ENCODE data around the gene CNTN4. TPM values are rescaled to one million over a fixed set of nuclear protein-coding genes. Genes with fewer than 3 reads are reported as not detected.

The CNTN4 gene
- total RNA-seq, 1 donor from 2014 or later = not detected

DNA sequence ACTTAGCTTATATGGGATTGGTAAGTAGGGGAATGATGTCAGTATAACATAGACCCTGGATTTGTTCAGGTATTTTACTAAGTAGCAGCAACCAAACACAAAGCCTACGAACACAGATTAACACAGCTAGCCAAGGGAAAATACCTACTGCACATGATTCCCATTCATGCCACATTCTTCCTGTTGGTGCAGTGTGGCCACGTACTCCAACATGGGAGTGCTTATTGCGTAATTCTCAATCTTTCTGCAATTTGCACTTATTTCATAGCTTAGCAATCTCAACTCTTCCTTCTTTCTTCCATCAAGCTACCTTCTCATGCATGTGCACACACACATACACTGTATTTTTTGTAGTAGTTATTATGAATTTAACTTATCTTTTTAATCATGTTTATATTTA, 824.7 kb downstream of the CNTN4 start:
- Mint-ChIP-seq H3K36me3 (ENCODE audit: low read depth, unreplicated experiment) (no peaks in the 10 kb centered on the region), H3K4me3 (ENCODE audit: unreplicated experiment) (no peak overlapping the region), H3K4me1 (ENCODE audit: low read depth, unreplicated experiment) (no peaks in the 10 kb centered on the region), H3K27me3 (ENCODE audit: low read depth, unreplicated experiment) (no peaks in the 10 kb centered on the region), H3K27ac (ENCODE audit: unreplicated experiment) (no peak overlapping the region), H3K9me3 (ENCODE audit: unreplicated experiment) (no peaks in the 10 kb centered on the region)
- H3K27me3 ChIP-seq (ENCODE audit: insufficient read depth, low read length) = no peaks in the 10 kb centered on the region
- H3K36me3 ChIP-seq (ENCODE audit: insufficient read depth, low read length) = no peaks in the 10 kb centered on the region
- no peak overlapping the region for H3K27ac ChIP-seq (ENCODE audit: low read depth, low read length)
- no peaks in the 10 kb centered on the region for H3K9me3 ChIP-seq (ENCODE audit: insufficient read depth, low read depth, low read length)
- no peak overlapping the region for H3K4me3 ChIP-seq (ENCODE audit: insufficient read depth, low read depth, low read length)
- TF ChIP-seq CTCF (IDR thresholded peaks at IDR 0.05; ENCODE audit: insufficient read depth, low read depth, low read length) = no peak
- no peak for TF ChIP-seq EZH2 (IDR thresholded peaks at IDR 0.05; ENCODE audit: insufficient read depth, low read length)
- H4K20me1 ChIP-seq (ENCODE audit: insufficient read depth, low read length) = no peaks in the 10 kb centered on the region
- no peak overlapping the region for H3K4me2 ChIP-seq (ENCODE audit: low read length)
- H3K4me1 ChIP-seq (ENCODE audit: insufficient read depth, low read length) = no peaks in the 10 kb centered on the region
- H3K9ac ChIP-seq (ENCODE audit: low read length) = no peak overlapping the region
- H2AFZ ChIP-seq (ENCODE audit: low read depth, low read length) = no peak overlapping the region
- FAIRE-seq (no peak), DNase-seq (ENCODE audit: low read depth) (no peak)
- no peaks in the 10 kb centered on the region for H3K79me2 ChIP-seq (ENCODE audit: insufficient read depth, low read length)

GRCh38 chr3:2927259-2927658, 828.6 kb downstream of the CNTN4 start:
- no peak for DNase-seq (ENCODE audit: low read depth)
- Histone ChIP-seq H3K4me3 (ENCODE audit: insufficient read depth, low read depth, low read length) (no peak overlapping the region), H3K4me2 (ENCODE audit: low read length) (no peak overlapping the region), H3K27ac (ENCODE audit: low read depth, low read length) (no peak overlapping the region), H3K27me3 (ENCODE audit: insufficient read depth, low read length) (no peaks in the 10 kb centered on the region), H4K20me1 (ENCODE audit: insufficient read depth, low read length) (no peaks in the 10 kb centered on the region), H3K9me3 (ENCODE audit: insufficient read depth, low read depth, low read length) (no peaks in the 10 kb centered on the region), H3K9ac (ENCODE audit: low read length) (no peak overlapping the region), H3K4me1 (ENCODE audit: insufficient read depth, low read length) (no peaks in the 10 kb centered on the region), H2AFZ (ENCODE audit: low read depth, low read length) (no peak overlapping the region), H3K79me2 (ENCODE audit: insufficient read depth, low read length) (no peaks in the 10 kb centered on the region), H3K36me3 (ENCODE audit: insufficient read depth, low read length) (no peaks in the 10 kb centered on the region)
- no peaks in the 10 kb centered on the region for H3K27me3 Mint-ChIP-seq (ENCODE audit: low read depth, unreplicated experiment)
- H3K36me3 Mint-ChIP-seq (ENCODE audit: low read depth, unreplicated experiment) = no peaks in the 10 kb centered on the region
- TF ChIP-seq EZH2 (IDR thresholded peaks at IDR 0.05; ENCODE audit: insufficient read depth, low read length) (no peak), CTCF (IDR thresholded peaks at IDR 0.05; ENCODE audit: insufficient read depth, low read depth, low read length) (no peak)
- H3K4me3 Mint-ChIP-seq (ENCODE audit: unreplicated experiment) = no peak overlapping the region
- H3K4me1 Mint-ChIP-seq (ENCODE audit: low read depth, unreplicated experiment) = no peaks in the 10 kb centered on the region
- no peak overlapping the region for H3K27ac Mint-ChIP-seq (ENCODE audit: unreplicated experiment)
- H3K9me3 Mint-ChIP-seq (ENCODE audit: unreplicated experiment) = no peaks in the 10 kb centered on the region
- FAIRE-seq = no peak

DNA sequence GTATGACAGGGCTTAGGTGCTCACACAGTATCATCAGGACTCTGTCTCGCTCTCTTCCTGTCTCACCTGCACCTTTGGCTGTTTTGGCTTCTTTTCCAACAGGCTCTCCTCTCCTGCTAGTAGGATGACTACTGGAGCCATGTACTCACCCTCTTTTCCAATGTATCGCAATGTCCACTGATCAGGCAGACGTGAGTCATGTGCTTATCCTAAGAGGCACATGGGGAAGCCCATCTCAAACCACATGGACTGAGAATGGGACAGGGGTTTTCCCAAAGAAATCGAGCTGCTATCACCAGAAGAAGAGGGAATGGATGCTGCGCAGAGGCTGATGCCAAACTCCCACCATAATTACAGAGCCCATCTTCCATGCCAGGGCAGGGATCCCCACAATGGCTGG, 830.9 kb downstream of the CNTN4 start:
- H3K9ac ChIP-seq (ENCODE audit: low read length) = no peak overlapping the region
- H3K4me2 ChIP-seq (ENCODE audit: low read length) = no peak overlapping the region
- no peak overlapping the region for H3K27ac ChIP-seq (ENCODE audit: low read depth, low read length)
- H2AFZ ChIP-seq (ENCODE audit: low read depth, low read length) = no peak overlapping the region
- H3K4me3 ChIP-seq (ENCODE audit: insufficient read depth, low read depth, low read length) = no peak overlapping the region
- Mint-ChIP-seq H3K9me3 (ENCODE audit: unreplicated experiment) (peaks cover 7% of the 10 kb centered on the region), H3K27ac (ENCODE audit: unreplicated experiment) (no peak overlapping the region), H3K4me1 (ENCODE audit: low read depth, unreplicated experiment) (no peaks in the 10 kb centered on the region), H3K4me3 (ENCODE audit: unreplicated experiment) (no peak overlapping the region), H3K27me3 (ENCODE audit: low read depth, unreplicated experiment) (no peaks in the 10 kb centered on the region), H3K36me3 (ENCODE audit: low read depth, unreplicated experiment) (no peaks in the 10 kb centered on the region)
- no peaks in the 10 kb centered on the region for H4K20me1 ChIP-seq (ENCODE audit: insufficient read depth, low read length)
- H3K79me2 ChIP-seq (ENCODE audit: insufficient read depth, low read length) = no peaks in the 10 kb centered on the region
- FAIRE-seq (no peak), DNase-seq (ENCODE audit: low read depth) (no peak)
- TF ChIP-seq EZH2 (IDR thresholded peaks at IDR 0.05; ENCODE audit: insufficient read depth, low read length) = no peak
- no peak for TF ChIP-seq CTCF (IDR thresholded peaks at IDR 0.05; ENCODE audit: insufficient read depth, low read depth, low read length)
- H3K27me3 ChIP-seq (ENCODE audit: insufficient read depth, low read length) = no peaks in the 10 kb centered on the region
- H3K4me1 ChIP-seq (ENCODE audit: insufficient read depth, low read length) = no peaks in the 10 kb centered on the region
- H3K9me3 ChIP-seq (ENCODE audit: insufficient read depth, low read depth, low read length) = no peaks in the 10 kb centered on the region
- no peaks in the 10 kb centered on the region for H3K36me3 ChIP-seq (ENCODE audit: insufficient read depth, low read length)
